T47D (cell line): ENCODE data around the gene GMPPA.
A peak's percentile ranks its signal among the peaks of the same experiment; 100 is the strongest.

Experiments used
- DNase-seq, 2 experiments: peaks; one replicate each; pipeline versions ENCODE4 v3.0.0 to v3.0.0-alpha.2; 2011 to 2012; ENCODE audit warnings: low read depth in 1 of 2, low spot score in 1 of 2
- JUND ChIP-seq: IDR thresholded peaks from 2 replicates; pipeline ENCODE4 v1.6.1; 2012; ENCODE audit warnings: low read depth
- in situ Hi-C: cut with HindIII; loops from 2 replicates; pipeline ENCODE4 v1.10.0; 2016; ENCODE audit warnings: low sequenced_read_pairs, low pct_unique_long_range_greater_than_20kb

GMPPA gene

GRCh38 chr2:219493086-219493485 is 5.6 kb upstream of the GMPPA start:
- DNase-seq: no peak
- in situ Hi-C loops: no loop called here
- no peak for TF ChIP-seq JUND

DNA sequence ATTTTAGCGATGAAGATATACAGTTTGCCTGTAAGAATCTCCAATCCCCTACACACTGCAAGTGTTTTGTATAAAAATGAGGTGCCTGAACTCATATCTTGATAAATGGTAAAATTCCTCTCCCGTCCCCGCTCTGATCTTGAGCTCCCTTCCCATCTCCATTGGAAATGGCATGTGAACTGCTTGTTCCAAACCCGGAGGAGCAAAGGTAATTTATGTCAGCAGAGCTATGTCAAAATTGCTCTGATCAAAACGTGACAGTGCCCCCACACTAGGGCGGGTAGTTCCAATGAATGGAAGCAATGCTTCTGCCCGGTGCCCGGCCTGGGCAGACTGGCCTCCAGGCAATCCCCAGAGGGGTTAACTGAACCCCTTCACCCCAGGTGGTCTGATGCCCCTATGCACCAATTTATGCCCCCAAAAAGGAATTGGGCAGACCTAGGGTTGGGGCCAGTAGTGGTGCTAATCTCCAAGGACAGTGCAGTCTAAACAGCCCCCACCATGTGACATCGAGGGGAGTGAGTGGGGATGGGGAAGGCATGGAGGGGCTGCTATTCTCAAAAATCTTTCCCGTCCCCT is 3.6 kb upstream of the GMPPA start:
- in situ Hi-C loops: no loop called here
- no peak for TF ChIP-seq JUND
- no peak for DNase-seq

GRCh38 chr2:219495531-219496122 is 3.1 kb upstream of the GMPPA start:
- DNase-seq: peak; percentile 72 to 79
- TF ChIP-seq JUND: no peak
- in situ Hi-C loops: no loop called here

DNA sequence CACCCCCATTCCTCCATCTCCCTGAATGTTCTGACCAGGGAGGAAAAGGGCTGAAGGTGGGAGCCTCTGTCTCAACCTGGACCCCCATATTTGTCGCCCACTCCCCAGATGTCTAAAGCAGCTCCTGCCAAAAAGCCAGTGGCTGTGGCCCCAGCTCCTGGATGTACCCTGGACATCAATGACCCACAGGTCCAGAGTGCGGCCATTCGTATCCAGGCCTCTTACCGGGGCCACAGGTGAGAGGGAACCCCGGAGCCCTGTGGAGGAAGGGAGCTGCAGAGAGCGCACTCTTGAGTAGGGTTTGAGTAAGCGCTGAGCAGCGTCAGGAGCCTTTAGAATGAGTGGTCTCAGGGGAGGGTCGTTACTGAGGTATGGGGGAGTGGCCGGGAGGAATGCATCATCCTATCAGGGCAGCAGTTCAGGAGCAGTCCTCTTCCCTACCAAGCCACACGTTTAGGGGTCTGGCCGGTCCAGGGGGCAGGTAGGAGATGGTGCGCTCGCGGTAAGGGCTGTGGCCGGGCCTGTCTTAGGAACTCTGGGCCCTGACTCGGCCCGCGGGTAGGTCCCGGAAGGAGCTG is 2.4 kb upstream of the GMPPA start:
- in situ Hi-C loops: no loop called here
- no peak for TF ChIP-seq JUND
- no peak for DNase-seq

DNA sequence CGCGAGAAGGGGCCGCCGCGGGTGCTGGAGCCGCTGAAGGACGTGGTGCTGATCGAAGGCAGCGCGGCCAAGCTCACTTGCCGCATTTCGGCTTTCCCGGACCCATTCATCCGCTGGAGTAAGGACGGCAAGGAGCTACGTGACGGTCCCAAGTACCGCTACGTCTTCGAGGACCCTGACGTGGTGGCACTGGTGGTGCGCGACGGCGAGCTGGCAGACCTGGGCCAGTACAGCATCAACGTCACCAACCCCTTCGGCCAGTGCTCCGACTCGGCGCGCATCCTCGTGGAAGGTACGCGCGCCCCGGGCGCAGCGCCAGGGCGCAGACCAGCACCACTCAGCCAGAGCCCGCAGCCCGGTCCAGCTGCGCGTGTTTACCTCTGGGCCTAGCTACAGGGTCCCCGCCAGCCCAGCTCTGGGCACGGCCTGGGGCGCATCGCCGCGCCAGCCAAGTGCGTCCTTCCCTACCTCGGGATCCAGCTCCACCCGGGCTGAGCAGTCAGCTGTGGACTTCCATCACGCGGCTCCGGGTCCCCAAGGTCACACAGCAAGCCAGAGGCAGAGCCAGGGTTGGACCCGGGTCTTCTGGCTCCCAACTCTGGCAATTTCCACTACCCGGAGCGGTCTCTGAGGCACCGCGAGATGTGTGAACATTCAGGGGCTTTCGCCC is 1.7 kb upstream of the GMPPA start:
- in situ Hi-C loops: no loop called here
- no peak for DNase-seq

DNA sequence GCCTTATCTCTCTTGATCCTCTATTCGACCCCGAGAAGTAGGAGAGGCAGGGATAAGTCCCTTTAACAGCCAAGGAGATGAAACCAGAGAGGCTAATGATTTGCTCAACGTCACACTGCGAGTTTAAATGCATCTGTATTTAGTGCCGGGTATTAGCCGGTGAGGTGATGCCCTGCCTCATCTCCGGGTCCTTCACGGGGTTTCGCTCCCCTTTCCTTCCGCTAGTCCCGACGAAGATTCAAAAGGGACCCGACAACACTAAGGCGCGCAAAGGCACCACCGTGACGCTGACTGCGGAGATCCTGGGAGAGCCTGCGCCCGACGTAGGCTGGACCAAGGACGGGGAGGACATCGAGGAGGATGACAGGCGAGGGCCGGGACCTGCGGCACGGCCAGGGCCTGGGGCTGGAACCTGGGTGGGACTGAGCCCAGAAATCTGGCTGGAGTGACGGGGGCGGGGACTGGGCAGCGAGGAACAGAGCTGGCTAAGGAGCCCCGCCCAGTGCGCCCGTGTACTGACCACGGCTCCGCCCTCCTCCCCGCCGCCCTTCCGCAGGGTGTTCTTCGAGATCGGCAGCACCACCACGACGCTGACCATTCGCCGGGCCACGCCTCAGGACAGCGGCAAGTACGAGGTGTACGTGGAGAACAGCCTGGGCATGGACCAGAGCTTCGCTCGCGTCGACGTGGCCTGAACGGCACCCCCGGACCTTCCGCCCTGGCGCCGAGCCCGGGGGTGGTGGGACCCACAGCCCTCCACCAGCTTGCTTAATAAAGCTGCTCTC is 1.0 kb upstream of the GMPPA start:
- DNase-seq: peak; percentile 74 to 90
- TF ChIP-seq JUND: no peak
- in situ Hi-C loops: no loop called here

More for the DNA sequence above, 1.7 kb upstream of the GMPPA start:
- no peak for TF ChIP-seq JUND

- in situ Hi-C loops: no loop called here
- no peak for DNase-seq
- no peak for TF ChIP-seq JUND
Measured at GRCh38 chr2:219499058-219499307, 292 bp downstream of the GMPPA start.

GRCh38 chr2:219499555-219499954 is 864 bp downstream of the GMPPA start:
- no peak for DNase-seq
- in situ Hi-C loops: no loop called here
- TF ChIP-seq JUND: no peak

GRCh38 chr2:219500135-219500534 is 1.4 kb downstream of the GMPPA start:
- no peak for TF ChIP-seq JUND
- in situ Hi-C loops: no loop called here
- DNase-seq: no peak

DNA sequence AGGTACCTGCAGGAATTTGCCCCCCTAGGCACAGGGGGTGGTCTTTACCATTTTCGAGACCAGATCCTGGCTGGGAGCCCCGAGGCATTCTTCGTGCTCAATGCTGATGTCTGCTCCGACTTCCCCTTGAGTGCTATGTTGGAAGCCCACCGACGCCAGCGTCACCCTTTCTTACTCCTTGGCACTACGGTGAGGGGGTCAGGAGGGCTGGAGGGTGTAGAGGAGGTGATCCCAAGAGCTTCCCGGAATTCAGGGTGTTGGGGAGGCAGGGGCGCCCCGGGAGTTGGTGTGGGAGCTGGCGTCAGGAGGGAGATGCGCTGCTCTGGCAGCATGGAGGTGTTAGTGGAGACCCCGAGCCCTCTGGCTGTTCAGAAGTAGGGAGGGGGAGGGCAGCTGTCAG is 3.2 kb downstream of the GMPPA start:
- in situ Hi-C loops: no loop called here
- no peak for TF ChIP-seq JUND
- DNase-seq: no peak

- DNase-seq: no peak
- no peak for TF ChIP-seq JUND
- in situ Hi-C loops: no loop called here
Measured at GRCh38 chr2:219502618-219503017, 3.9 kb downstream of the GMPPA start.

GRCh38 chr2:219505585-219505984 is 6.9 kb downstream of the GMPPA start:
- no peak for TF ChIP-seq JUND
- DNase-seq: no peak
- in situ Hi-C loops: no loop called here

DNA sequence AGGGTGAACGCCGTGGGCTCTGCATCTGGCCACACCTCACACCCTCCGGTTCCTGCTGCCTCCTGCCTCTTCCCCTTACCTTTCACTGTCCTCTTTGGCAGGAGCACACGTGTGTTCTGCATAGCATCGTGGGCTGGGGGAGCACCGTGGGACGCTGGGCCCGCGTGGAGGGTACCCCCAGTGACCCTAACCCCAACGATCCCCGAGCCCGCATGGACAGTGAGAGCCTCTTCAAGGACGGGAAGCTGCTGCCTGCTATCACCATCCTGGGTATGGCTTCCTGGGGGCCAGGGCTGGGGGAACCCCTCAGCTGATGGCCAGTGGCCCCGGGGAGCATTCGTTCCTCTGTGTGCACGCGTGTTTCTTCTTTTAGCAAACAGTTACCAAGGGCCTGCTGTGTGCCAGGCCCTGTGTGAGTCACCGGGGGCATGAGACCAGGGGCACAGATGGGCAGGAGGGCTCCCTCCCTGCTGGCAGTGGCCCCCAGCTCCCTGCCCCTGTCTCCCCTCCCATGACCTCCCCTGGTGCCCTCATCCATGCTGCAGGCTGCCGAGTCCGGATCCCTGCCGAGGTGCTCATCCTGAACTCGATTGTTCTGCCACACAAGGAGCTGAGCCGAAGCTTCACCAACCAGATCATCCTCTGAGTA is 7.6 kb downstream of the GMPPA start:
- DNase-seq: no peak
- in situ Hi-C loops: no loop called here
- no peak for TF ChIP-seq JUND
